ENCODE data around the gene STRADA. TPM values are rescaled to one million over a fixed set of nuclear protein-coding genes. Genes with fewer than 3 reads are reported as not detected.

Gene STRADA
- total and polyA plus RNA-seq, 2 experiments from 2014 or later: 18.0 to 28.8 TPM

GRCh38 chr17:63685578-63685977, 56.0 kb downstream of the STRADA start:
- Histone ChIP-seq H4K20me1 (replicated peaks; ENCODE audit: insufficient read depth) (no peaks in the 10 kb centered on the region; the same call in 1 of the 2 replicates), H3K4me3 (no peak overlapping the region), H2AFZ (no peak overlapping the region), H3K4me1 (ENCODE audit: insufficient read depth) (peaks cover 5% of the 10 kb centered on the region; the same call in 1 of the 2 replicates), H3F3A (replicated peaks; ENCODE audit: low read depth) (0 out of 2 replicates have a peak, but pooled peaks cover 3% of the 10 kb centered on the region), H3K9me2 (ENCODE audit: insufficient read depth) (no peaks in the 10 kb centered on the region), H3K36me3 (ENCODE audit: insufficient read depth) (peaks cover 4% of the 10 kb centered on the region; the same call in 1 of the 2 replicates), H3K79me2 (replicated peaks; ENCODE audit: insufficient read depth) (no peaks in the 10 kb centered on the region), H3K27ac (ENCODE audit: low read depth) (no peak overlapping the region), H3K27me3 (ENCODE audit: insufficient read depth) (no peaks in the 10 kb centered on the region), H3K4me2 (no peak overlapping the region)
- peaks cover 8% of the 10 kb centered on the region; the same call in 2 of the 3 replicates for H3K4me1 Mint-ChIP-seq
- no peak overlapping the region for H3K4me3 Mint-ChIP-seq
- H3K9me3 Mint-ChIP-seq: no peaks in the 10 kb centered on the region
- ATAC-seq: no peak
- TF ChIP-seq EZH2 (IDR thresholded peaks at IDR 0.05; ENCODE audit: low read depth, unreplicated experiment): no peak
- TF ChIP-seq EZH2phosphoT487 (IDR thresholded peaks at IDR 0.05; ENCODE audit: unreplicated experiment): no peak
- no peak for TF ChIP-seq ZNF114 (CRISPR knock-in tag; IDR thresholded peaks at IDR 0.05)
- TF ChIP-seq CREB1 (CRISPR knock-in tag; IDR thresholded peaks at IDR 0.05; ENCODE audit: low read depth): no peak
- TF ChIP-seq, protein P1, sequence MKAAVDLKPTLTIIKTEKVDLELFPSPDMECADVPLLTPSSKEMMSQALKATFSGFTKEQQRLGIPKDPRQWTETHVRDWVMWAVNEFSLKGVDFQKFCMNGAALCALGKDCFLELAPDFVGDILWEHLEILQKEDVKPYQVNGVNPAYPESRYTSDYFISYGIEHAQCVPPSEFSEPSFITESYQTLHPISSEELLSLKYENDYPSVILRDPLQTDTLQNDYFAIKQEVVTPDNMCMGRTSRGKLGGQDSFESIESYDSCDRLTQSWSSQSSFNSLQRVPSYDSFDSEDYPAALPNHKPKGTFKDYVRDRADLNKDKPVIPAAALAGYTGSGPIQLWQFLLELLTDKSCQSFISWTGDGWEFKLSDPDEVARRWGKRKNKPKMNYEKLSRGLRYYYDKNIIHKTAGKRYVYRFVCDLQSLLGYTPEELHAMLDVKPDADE (IDR thresholded peaks at IDR 0.05): no peak
- TF ChIP-seq JUNB (IDR thresholded peaks at IDR 0.05; ENCODE audit: unreplicated experiment): no peak
- no peak for TF ChIP-seq REST (IDR thresholded peaks at IDR 0.05; ENCODE audit: unreplicated experiment)
- TF ChIP-seq ZNF462 (CRISPR knock-in tag; IDR thresholded peaks at IDR 0.05): no peak
- no peak for DNase-seq (ENCODE audit: low spot score)
- H3K27ac Mint-ChIP-seq: no peak overlapping the region
- no peaks in the 10 kb centered on the region for H3K27me3 Mint-ChIP-seq (ENCODE audit: insufficient read depth, low read depth, poor library complexity)
- peaks cover 10% of the 10 kb centered on the region for H3K36me3 Mint-ChIP-seq (ENCODE audit: low read depth)
